Measurements from ENCODE around the gene ITIH2.
"Not testable (repeated sequence)": the region's sequence is repeated elsewhere in the genome, so short reads cannot be mapped to it uniquely, and the experiment has no call there.

Gene ITIH2

GRCh38 chr10:7708832-7709231 lies 5.7 kb downstream of the ITIH2 start:
- in situ Hi-C loops (cut with HindIII; ENCODE audit: low pct_ligation_motif_present, low sequenced_read_pairs), result no loop called here
- Histone ChIP-seq H3K4me3 (ENCODE audit: low read depth, low read length) (no peak overlapping the region), H3K27me3 (replicated peaks) (no peaks in the 10 kb centered on the region), H3K27ac (no peak overlapping the region), H3K36me3 (replicated peaks) (no peaks in the 10 kb centered on the region)
- no peak for DNase-seq
- TF ChIP-seq CTCF (IDR thresholded peaks at IDR 0.05; ENCODE audit: low read depth, low read length, missing control alignments), result no peak

GRCh38 chr10:7710446-7710845 lies 7.3 kb downstream of the ITIH2 start:
- no peak overlapping the region for H3K4me3 ChIP-seq (ENCODE audit: low read depth, low read length)
- in situ Hi-C loops (cut with HindIII; ENCODE audit: low pct_ligation_motif_present, low sequenced_read_pairs), result no loop called here

GRCh38 chr10:7711075-7711474 lies 8.0 kb downstream of the ITIH2 start:
- H3K27me3 ChIP-seq (replicated peaks); in situ Hi-C loops (cut with HindIII; ENCODE audit: low pct_ligation_motif_present, low sequenced_read_pairs); H3K36me3 ChIP-seq (replicated peaks); DNase-seq; H3K27ac ChIP-seq; H3K4me3 ChIP-seq (ENCODE audit: low read depth, low read length): not testable (repeated sequence)

More at GRCh38 chr10:7710446-7710845, 7.3 kb downstream of the ITIH2 start:
- no peaks in the 10 kb centered on the region for H3K36me3 ChIP-seq (replicated peaks)
- H3K27me3 ChIP-seq (replicated peaks), result no peaks in the 10 kb centered on the region
- H3K27ac ChIP-seq, result no peak overlapping the region
- TF ChIP-seq CTCF (IDR thresholded peaks at IDR 0.05; ENCODE audit: low read depth, low read length, missing control alignments), result no peak
- DNase-seq, result no peak

GRCh38 chr10:7715515-7715914 lies 12.4 kb downstream of the ITIH2 start:
- Histone ChIP-seq H3K36me3 (replicated peaks) (no peaks in the 10 kb centered on the region), H3K27me3 (replicated peaks) (no peaks in the 10 kb centered on the region), H3K4me3 (ENCODE audit: low read depth, low read length) (no peak overlapping the region), H3K27ac (no peak overlapping the region)
- TF ChIP-seq CTCF (IDR thresholded peaks at IDR 0.05; ENCODE audit: low read depth, low read length, missing control alignments), result no peak
- in situ Hi-C loops (cut with HindIII; ENCODE audit: low pct_ligation_motif_present, low sequenced_read_pairs), result no loop called here
- no peak for DNase-seq

- H3K27ac ChIP-seq, result no peak overlapping the region
- no peaks in the 10 kb centered on the region for H3K36me3 ChIP-seq (replicated peaks)
- no peak overlapping the region for H3K4me3 ChIP-seq (ENCODE audit: low read depth, low read length)
- in situ Hi-C loops (cut with HindIII; ENCODE audit: low pct_ligation_motif_present, low sequenced_read_pairs), result no loop called here
- no peaks in the 10 kb centered on the region for H3K27me3 ChIP-seq (replicated peaks)
- TF ChIP-seq CTCF (IDR thresholded peaks at IDR 0.05; ENCODE audit: low read depth, low read length, missing control alignments), result no peak
- no peak for DNase-seq
Observed at GRCh38 chr10:7717767-7718166, 14.7 kb downstream of the ITIH2 start.

GRCh38 chr10:7718685-7719084 lies 15.6 kb downstream of the ITIH2 start:
- no peak for DNase-seq
- no peak overlapping the region for H3K27ac ChIP-seq
- in situ Hi-C loops (cut with HindIII; ENCODE audit: low pct_ligation_motif_present, low sequenced_read_pairs), result no loop called here
- no peaks in the 10 kb centered on the region for H3K27me3 ChIP-seq (replicated peaks)
- H3K4me3 ChIP-seq (ENCODE audit: low read depth, low read length), result no peak overlapping the region
- no peak for TF ChIP-seq CTCF (IDR thresholded peaks at IDR 0.05; ENCODE audit: low read depth, low read length, missing control alignments)
- no peaks in the 10 kb centered on the region for H3K36me3 ChIP-seq (replicated peaks)
